Caco-2 (cell line): ENCODE measurements around the gene IDH2. TPM values are rescaled to one million over a fixed set of nuclear protein-coding genes. Genes with fewer than 3 reads are reported as not detected.

Experiments used
- BruUV-seq: library from RNA; stranded (reverse); fragments of 400-500 nt; replicated peaks from 2 replicates; lab custom pipeline; 2021; lab: Mats Ljungman, UMichigan
- CTCF ChIA-PET: fragments of 300-600 bp; sonication (Branson Sonifier 250); formaldehyde crosslinking; loops from one replicate; lab custom pipeline; 2022; ENCODE audit warnings: antibody characterized with exemption; lab: Charles Lee
- POLR2A ChIA-PET: fragments of 300-600 bp; sonication (Branson Sonifier 250); formaldehyde crosslinking; loops from one replicate; lab custom pipeline; 2022; ENCODE audit warnings: antibody characterized with exemption; lab: Charles Lee
- DNase-seq, 2 experiments: peaks; one replicate each; pipeline versions ENCODE4 v3.0.0 to v3.0.0-alpha.2; 2020 to 2022
- H3K27me3 ChIP-seq: replicated peaks from 2 replicates; pipeline ENCODE4 v1.6.0; 2011; ENCODE audit warnings: low read length; ENCODE audit not compliant: control insufficient read depth, insufficient read depth
- H3K36me3 ChIP-seq: 2 replicates; pipeline ENCODE4 v1.5.1; 2011; ENCODE audit warnings: low read length; ENCODE audit not compliant: control insufficient read depth, insufficient read depth
- H3K4me1 ChIP-seq: fragments of 250-450 bp; sonication (Bioruptor Pico); 2 replicates; pipeline ENCODE4 v1.5.1; 2020; ENCODE audit warnings: mild to moderate bottlenecking
- H3K4me3 ChIP-seq: 2 replicates; pipeline ENCODE4 v1.5.1; 2011; ENCODE audit warnings: low read depth, mild to moderate bottlenecking, control low read depth, low read length
- H3K9me3 ChIP-seq: fragments of 250-450 bp; sonication (Bioruptor Pico); 2 replicates; pipeline ENCODE4 v1.5.1; 2020; ENCODE audit warnings: mild to moderate bottlenecking, moderate library complexity
- H3K27ac Mint-ChIP-seq: one replicate; pipeline ENCODE4 v1.8.0; 2022; ENCODE audit warnings: mixed read lengths; ENCODE audit not compliant: unreplicated experiment
- H3K27me3 Mint-ChIP-seq: one replicate; pipeline ENCODE4 v1.8.0; 2022; ENCODE audit warnings: mixed read lengths; ENCODE audit not compliant: insufficient read depth, unreplicated experiment
- H3K36me3 Mint-ChIP-seq: one replicate; pipeline ENCODE4 v1.8.0; 2022; ENCODE audit warnings: mild to moderate bottlenecking, mixed read lengths; ENCODE audit not compliant: insufficient read depth, unreplicated experiment
- H3K4me1 Mint-ChIP-seq: one replicate; pipeline ENCODE4 v1.8.0; 2022; ENCODE audit warnings: low read depth, mixed read lengths; ENCODE audit not compliant: unreplicated experiment
- H3K4me3 Mint-ChIP-seq: one replicate; pipeline ENCODE4 v1.8.0; 2022; ENCODE audit warnings: mild to moderate bottlenecking, moderate library complexity, mixed read lengths; ENCODE audit not compliant: unreplicated experiment
- H3K9me3 Mint-ChIP-seq: one replicate; pipeline ENCODE4 v1.8.0; 2022; ENCODE audit warnings: mixed read lengths; ENCODE audit not compliant: unreplicated experiment
- intact Hi-C: fragments of 100-400 bp; cut with micrococcal nuclease; formaldehyde crosslinking; loops from one replicate; pipeline ENCODE4 v1.10.0; 2022; ENCODE audit not compliant: unreplicated experiment
- total RNA-seq: library from RNA; stranded (reverse); gene quantifications from 2 replicates; pipeline ENCODE4 v1.2.3, GENCODE V29; 2022
- TF ChIP-seq, protein P1 (sequence below), 2 experiments: fragments of 200-600 bp in 1 of 2; IDR thresholded peaks; 1 replicate in 1 of 2; 2 replicates in 1 of 2; pipeline versions ENCODE4 v1.5.1 to v1.8.0; 2011 to 2022; ENCODE audit warnings: antibody characterized with exemption in 1 of 2, control low read depth in 1 of 2, inconsistent platforms in 1 of 2, low read depth in 1 of 2, low read length in 1 of 2, mild to moderate bottlenecking in 1 of 2, moderate library complexity in 1 of 2; ENCODE audit not compliant: insufficient read depth in 1 of 2, severe bottlenecking in 1 of 2, unreplicated experiment in 1 of 2

IDH2 gene
- total RNA-seq, 1 experiment from 2014 or later: 28.7 TPM

DNA sequence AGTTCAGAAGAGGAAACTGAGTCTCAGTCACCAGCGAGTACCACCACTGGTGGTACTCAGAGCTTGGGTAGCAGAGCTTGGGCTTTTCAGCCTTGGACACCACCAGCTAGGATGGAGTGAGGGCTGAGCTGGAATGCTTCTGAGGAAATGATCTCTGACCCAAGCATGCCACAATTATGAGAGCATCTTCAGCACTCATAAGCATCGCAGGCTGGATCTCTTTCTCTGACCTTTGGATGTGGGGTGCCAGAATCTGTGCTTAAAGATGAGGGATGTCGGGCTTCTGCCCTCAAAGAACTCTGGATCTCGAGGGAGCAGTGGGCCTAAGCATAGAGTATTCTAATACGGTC, 64.8 kb downstream of the IDH2 start:
- TF ChIP-seq, protein P1, sequence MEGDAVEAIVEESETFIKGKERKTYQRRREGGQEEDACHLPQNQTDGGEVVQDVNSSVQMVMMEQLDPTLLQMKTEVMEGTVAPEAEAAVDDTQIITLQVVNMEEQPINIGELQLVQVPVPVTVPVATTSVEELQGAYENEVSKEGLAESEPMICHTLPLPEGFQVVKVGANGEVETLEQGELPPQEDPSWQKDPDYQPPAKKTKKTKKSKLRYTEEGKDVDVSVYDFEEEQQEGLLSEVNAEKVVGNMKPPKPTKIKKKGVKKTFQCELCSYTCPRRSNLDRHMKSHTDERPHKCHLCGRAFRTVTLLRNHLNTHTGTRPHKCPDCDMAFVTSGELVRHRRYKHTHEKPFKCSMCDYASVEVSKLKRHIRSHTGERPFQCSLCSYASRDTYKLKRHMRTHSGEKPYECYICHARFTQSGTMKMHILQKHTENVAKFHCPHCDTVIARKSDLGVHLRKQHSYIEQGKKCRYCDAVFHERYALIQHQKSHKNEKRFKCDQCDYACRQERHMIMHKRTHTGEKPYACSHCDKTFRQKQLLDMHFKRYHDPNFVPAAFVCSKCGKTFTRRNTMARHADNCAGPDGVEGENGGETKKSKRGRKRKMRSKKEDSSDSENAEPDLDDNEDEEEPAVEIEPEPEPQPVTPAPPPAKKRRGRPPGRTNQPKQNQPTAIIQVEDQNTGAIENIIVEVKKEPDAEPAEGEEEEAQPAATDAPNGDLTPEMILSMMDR (IDR thresholded peaks at IDR 0.05; ENCODE audit: insufficient read depth in 1 of 2, low read depth in 1 of 2, low read length in 1 of 2, severe bottlenecking in 1 of 2, unreplicated experiment in 1 of 2): no peak
- Mint-ChIP-seq H3K9me3 (no peaks in the 10 kb centered on the region), H3K4me1 (peaks cover 20% of the 10 kb centered on the region), H3K4me3 (no peak overlapping the region), H3K27ac (no peak overlapping the region), H3K27me3 (no peaks in the 10 kb centered on the region), H3K36me3 (no peaks in the 10 kb centered on the region)
- Histone ChIP-seq H3K27me3 (no peaks in the 10 kb centered on the region), H3K9me3 (no peaks in the 10 kb centered on the region), H3K36me3 (no peaks in the 10 kb centered on the region; the same call in 1 of the 2 replicates), H3K4me1 (peaks cover 24% of the 10 kb centered on the region), H3K4me3 (no peak overlapping the region)
- DNase-seq: no peak
- ChIA-PET POLR2A (no interaction called here), CTCF (no interaction called here)
- intact Hi-C loops: loop anchor here (5.0 kb wide), 1 partner anchor 40 kb away; no protein-coding TSS in a partner anchor
- no TSS peak for BruUV-seq

DNA sequence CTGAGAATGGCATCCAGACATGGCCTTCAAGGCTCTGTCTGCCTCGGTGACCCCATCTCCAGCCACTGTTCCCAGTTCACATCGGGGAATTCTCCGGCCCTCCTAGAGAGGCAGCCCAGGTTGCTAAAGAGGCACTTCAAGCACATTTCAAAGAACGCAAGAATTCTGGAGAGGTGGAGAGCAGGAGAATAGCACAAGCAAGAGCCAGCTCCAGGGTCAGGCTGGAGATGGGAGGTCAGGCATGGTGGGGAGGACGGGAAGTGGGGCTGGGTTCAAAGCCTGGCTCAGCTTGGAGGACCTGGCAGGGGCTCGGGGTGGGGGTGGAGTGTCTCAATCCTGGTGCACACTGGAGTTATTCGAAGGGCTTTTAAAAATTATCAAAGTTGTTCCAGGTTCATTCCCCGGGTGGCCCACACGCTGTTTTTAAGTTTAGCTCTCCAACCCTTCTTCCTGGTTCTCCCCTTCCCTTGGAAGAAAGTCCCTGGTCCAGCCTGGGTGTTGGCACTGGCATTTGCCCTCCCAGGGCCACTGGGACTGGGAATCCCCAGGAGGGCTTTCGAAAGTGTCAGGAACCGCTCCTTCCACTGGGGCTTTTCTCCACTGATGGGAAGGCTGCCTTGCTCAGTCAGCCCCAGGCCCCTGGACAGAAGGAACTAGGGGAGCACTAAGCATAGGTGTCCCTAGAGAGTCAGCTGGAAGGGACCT, 65.3 kb downstream of the IDH2 start:
- Mint-ChIP-seq H3K4me3 (no peak overlapping the region), H3K4me1 (peaks cover 20% of the 10 kb centered on the region), H3K36me3 (no peaks in the 10 kb centered on the region), H3K27ac (no peak overlapping the region), H3K27me3 (no peaks in the 10 kb centered on the region), H3K9me3 (no peaks in the 10 kb centered on the region)
- TF ChIP-seq, protein P1 (IDR thresholded peaks at IDR 0.05; ENCODE audit: insufficient read depth in 1 of 2, low read depth in 1 of 2, low read length in 1 of 2, severe bottlenecking in 1 of 2, unreplicated experiment in 1 of 2): no peak
- Histone ChIP-seq H3K36me3 (no peaks in the 10 kb centered on the region), H3K27me3 (no peaks in the 10 kb centered on the region), H3K4me1 (peaks cover 24% of the 10 kb centered on the region), H3K4me3 (no peak overlapping the region), H3K9me3 (no peaks in the 10 kb centered on the region)
- intact Hi-C loops: loop anchor here (5.0 kb wide), 1 partner anchor 40 kb away; no protein-coding TSS in a partner anchor
- BruUV-seq: no TSS peak
- ChIA-PET CTCF (no interaction called here), POLR2A (no interaction called here)
- no peak for DNase-seq

DNA sequence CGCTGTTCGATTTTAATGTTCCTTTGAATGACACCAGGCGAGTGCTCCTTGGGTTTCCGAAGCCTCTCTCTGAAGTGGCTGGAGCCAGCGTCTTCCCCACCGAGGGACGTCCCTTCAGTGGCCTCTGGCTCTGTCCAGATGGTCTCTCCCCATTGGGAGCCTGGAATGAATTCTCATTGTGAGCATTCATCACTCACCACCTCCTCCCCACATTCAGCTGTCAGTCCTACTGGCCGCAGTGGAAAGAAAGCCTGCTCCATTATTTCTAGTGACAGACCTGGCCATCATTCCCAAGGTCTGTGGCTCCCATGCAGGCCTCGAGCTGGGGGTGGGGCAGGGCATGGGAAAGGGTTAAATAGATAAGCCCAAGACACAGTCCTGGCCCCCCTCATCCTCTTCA, 65.9 kb downstream of the IDH2 start:
- H3K36me3 Mint-ChIP-seq: no peaks in the 10 kb centered on the region
- POLR2A ChIA-PET: interaction anchor here (1.1 kb wide), 1 partner anchor 142 kb away, joined by 3 read pairs; no protein-coding TSS in a partner anchor

More for the DNA sequence above, 65.9 kb downstream of the IDH2 start:
- no peaks in the 10 kb centered on the region for H3K36me3 ChIP-seq
- Mint-ChIP-seq H3K9me3 (no peaks in the 10 kb centered on the region), H3K4me1 (peaks cover 20% of the 10 kb centered on the region), H3K4me3 (no peak overlapping the region), H3K27ac (no peak overlapping the region), H3K27me3 (no peaks in the 10 kb centered on the region)
- TF ChIP-seq, protein P1 (IDR thresholded peaks at IDR 0.05; ENCODE audit: insufficient read depth in 1 of 2, low read depth in 1 of 2, low read length in 1 of 2, severe bottlenecking in 1 of 2, unreplicated experiment in 1 of 2): no peak
- BruUV-seq: no TSS peak
- CTCF ChIA-PET: no interaction called here
- no peak overlapping the region for H3K4me3 ChIP-seq
- no peak for DNase-seq
- intact Hi-C loops: loop anchor here (5.0 kb wide), 1 partner anchor 39 kb away; no protein-coding TSS in a partner anchor
- no peaks in the 10 kb centered on the region for H3K9me3 ChIP-seq
- peaks cover 24% of the 10 kb centered on the region for H3K4me1 ChIP-seq
- no peaks in the 10 kb centered on the region for H3K27me3 ChIP-seq
